Measurements from ENCODE around the gene COA4. TPM values are rescaled to one million over a fixed set of nuclear protein-coding genes. Genes with fewer than 3 reads are reported as not detected.

Gene COA4
- total and polyA plus RNA-seq, 10 donors, result 42.4 to 88.8 (median 55.3) TPM

- TF ChIP-seq POLR2AphosphoS5 (IDR thresholded peaks at IDR 0.05), result no peak
- TF ChIP-seq POLR2A (IDR thresholded peaks at IDR 0.05), result no peak
- TF ChIP-seq CTCF (IDR thresholded peaks at IDR 0.05 in 8 of 11, conservative IDR thresholded peaks at IDR 0.05 in 3 of 11), result no peak
Observed at GRCh38 chr11:73902303-73902702, 25.7 kb upstream of the COA4 start.

GRCh38 chr11:73894725-73895335, 18.2 kb upstream of the COA4 start:
- no peaks in the 10 kb centered on the region for H3K9me3 ChIP-seq
- H3K27ac ChIP-seq, result no peak overlapping the region
- TF ChIP-seq CTCF (IDR thresholded peaks at IDR 0.05 in 8 of 11, conservative IDR thresholded peaks at IDR 0.05 in 3 of 11) (no peak), POLR2AphosphoS5 (IDR thresholded peaks at IDR 0.05) (no peak), POLR2A (IDR thresholded peaks at IDR 0.05) (no peak)
- H3K4me3 ChIP-seq, result no peak overlapping the region
- 95 to 99% (median 97%) methylated on average over 5 of the region's 5 CpGs for WGBS, 5 donors
- DNase-seq, result no peak
- no peaks in the 10 kb centered on the region for H3K27me3 ChIP-seq (replicated peaks in 1 of 7)
- H3K4me1 ChIP-seq, result no peaks in the 10 kb centered on the region
- H3K36me3 ChIP-seq, result peaks cover 0 to 73% (median 38%) of the 10 kb centered on the region in 6 donors
- intact Hi-C loops (cut with DNase I; ENCODE audit: low total_unique reads), result no loop called here

More at GRCh38 chr11:73902303-73902702, 25.7 kb upstream of the COA4 start:
- intact Hi-C loops (cut with DNase I; ENCODE audit: low total_unique reads), result no loop called here
- Histone ChIP-seq H3K36me3 (peaks cover 0 to 92% (median 33%) of the 10 kb centered on the region in 6 donors), H3K4me1 (no peaks in the 10 kb centered on the region), H3K27me3 (replicated peaks in 1 of 7) (no peaks in the 10 kb centered on the region), H3K27ac (no peak overlapping the region), H3K4me3 (no peak overlapping the region), H3K9me3 (no peaks in the 10 kb centered on the region)
- DNase-seq, result no peak
- 85 to 97% (median 91%) methylated on average over 1 of the region's 1 CpG for whole genome bisulfite sequencing, 5 donors

GRCh38 chr11:73893041-73893440, 16.4 kb upstream of the COA4 start:
- H3K4me3 ChIP-seq, result no peak overlapping the region
- peaks cover 0 to 75% (median 47%) of the 10 kb centered on the region in 6 donors for H3K36me3 ChIP-seq
- no peaks in the 10 kb centered on the region for H3K4me1 ChIP-seq
- no peak overlapping the region for H3K27ac ChIP-seq
- no peak for DNase-seq
- no peak for TF ChIP-seq POLR2AphosphoS5 (IDR thresholded peaks at IDR 0.05)
- no peak for TF ChIP-seq POLR2A (IDR thresholded peaks at IDR 0.05)
- TF ChIP-seq CTCF (IDR thresholded peaks at IDR 0.05 in 8 of 11, conservative IDR thresholded peaks at IDR 0.05 in 3 of 11), result no peak
- H3K27me3 ChIP-seq (replicated peaks in 1 of 7), result no peaks in the 10 kb centered on the region
- intact Hi-C loops (cut with DNase I; ENCODE audit: low total_unique reads), result no loop called here
- H3K9me3 ChIP-seq, result no peaks in the 10 kb centered on the region
- WGBS, 5 donors, result 83 to 99% (median 97%) methylated on average over 3 of the region's 3 CpGs

- intact Hi-C loops (cut with DNase I; ENCODE audit: low total_unique reads), result no loop called here
- Histone ChIP-seq H3K27ac (no peak overlapping the region), H3K4me3 (no peak overlapping the region), H3K4me1 (no peaks in the 10 kb centered on the region), H3K36me3 (peaks cover 0 to 88% (median 52%) of the 10 kb centered on the region in 6 donors), H3K27me3 (replicated peaks in 1 of 7) (no peaks in the 10 kb centered on the region), H3K9me3 (no peaks in the 10 kb centered on the region)
- TF ChIP-seq POLR2AphosphoS5 (IDR thresholded peaks at IDR 0.05), result no peak
- no peak for TF ChIP-seq POLR2A (IDR thresholded peaks at IDR 0.05)
- TF ChIP-seq CTCF (IDR thresholded peaks at IDR 0.05 in 8 of 11, conservative IDR thresholded peaks at IDR 0.05 in 3 of 11), result no peak
- 93 to 99% (median 96%) methylated on average over 1 of the region's 1 CpG for WGBS, 5 donors
- DNase-seq, result no peak
Observed at GRCh38 chr11:73889536-73889935, 12.9 kb upstream of the COA4 start.

Data from spleen (tissue), 11 donors.